GM21529 (cell line): ENCODE measurements around the gene MANSC4.

Experiments used
- ATAC-seq: cut with Tn5 transposase; IDR thresholded peaks from one replicate; pipeline ENCODE4 v1.9.1; 2021; ENCODE audit not compliant: unreplicated experiment

Gene MANSC4

GRCh38 chr12:27801630-27802029 is 21.6 kb upstream of the MANSC4 start:
- no peak for ATAC-seq

- ATAC-seq, result no peak
These were observed 20.8 kb upstream of the MANSC4 start for GRCh38 chr12:27800819-27801218.

GRCh38 chr12:27797301-27798025 is 17.4 kb upstream of the MANSC4 start:
- no peak for ATAC-seq

GRCh38 chr12:27796128-27796527 is 16.1 kb upstream of the MANSC4 start:
- no peak for ATAC-seq

- no peak for ATAC-seq
These were observed 15.0 kb upstream of the MANSC4 start for GRCh38 chr12:27794818-27795584.

- no peak for ATAC-seq
These were observed 10.1 kb upstream of the MANSC4 start for GRCh38 chr12:27790179-27790578.

- ATAC-seq, result no peak
These were observed 7.5 kb upstream of the MANSC4 start for GRCh38 chr12:27787559-27787958.

- no peak for ATAC-seq
These were observed 6.0 kb upstream of the MANSC4 start for GRCh38 chr12:27785882-27786570.

GRCh38 chr12:27782481-27782880 is 2.4 kb upstream of the MANSC4 start:
- ATAC-seq, result no peak

GRCh38 chr12:27781680-27782079 is 1.6 kb upstream of the MANSC4 start:
- no peak for ATAC-seq

GRCh38 chr12:27780612-27781408 is 774 bp upstream of the MANSC4 start:
- ATAC-seq, result peak; percentile 32

GRCh38 chr12:27779416-27779919 is 568 bp downstream of the MANSC4 start:
- ATAC-seq, result peak; percentile 21

GRCh38 chr12:27778206-27778605 is 1.8 kb downstream of the MANSC4 start:
- ATAC-seq, result no peak

GRCh38 chr12:27777141-27777540 is 2.9 kb downstream of the MANSC4 start:
- ATAC-seq, result no peak

- no peak for ATAC-seq
These were observed 7.5 kb downstream of the MANSC4 start for GRCh38 chr12:27772328-27773049.

GRCh38 chr12:27771481-27772327 is 8.3 kb downstream of the MANSC4 start:
- ATAC-seq, result no peak

GRCh38 chr12:27769142-27769673 is 10.8 kb downstream of the MANSC4 start:
- no peak for ATAC-seq

- ATAC-seq, result peak; percentile 69
These were observed 13.4 kb downstream of the MANSC4 start for GRCh38 chr12:27766587-27766986.

- ATAC-seq, result no peak
These were observed 17.3 kb downstream of the MANSC4 start for GRCh38 chr12:27762757-27763156.
